Adrenal gland (tissue), 19 donors: Measurements from ENCODE around the gene LRRTM4. TPM values are rescaled to one million over a fixed set of nuclear protein-coding genes. Genes with fewer than 3 reads are reported as not detected.

Experiments
- DNase-seq, 7 donors: peaks; one replicate each; pipeline ENCODE4 v3.0.0-alpha.2; 2019 to 2020
- H3K27ac ChIP-seq, 5 donors: fragments of 200-600 bp; sonication (generic) in 4 of 5; 1 replicate in 3 of 5; 2 replicates in 2 of 5; pipeline versions ENCODE4 v1.5.1 to v1.8.0; 2016 to 2020; ENCODE audit warnings: mild to moderate bottlenecking in 1 of 5
- H3K27me3 ChIP-seq: fragments of 200-600 bp; 2 replicates; pipeline ENCODE4 v1.8.0; 2021
- H3K36me3 ChIP-seq, 2 donors: fragments of 200-600 bp; replicated peaks in 1 of 2; 1 replicate in 1 of 2; 2 replicates in 1 of 2; pipeline versions ENCODE4 v1.5.1 to v1.8.0; 2018 to 2022
- H3K4me1 ChIP-seq, 2 donors: fragments of 200-600 bp; replicated peaks in 1 of 2; 1 replicate in 1 of 2; 2 replicates in 1 of 2; pipeline versions ENCODE4 v1.5.1 to v1.8.0; 2018 to 2021
- H3K4me3 ChIP-seq, 4 donors: fragments of 200-600 bp; sonication (generic) in 3 of 4; one replicate each; pipeline ENCODE4 v1.5.1; 2016 to 2018
- H3K9me3 ChIP-seq, 3 donors: fragments of 200-600 bp; sonication (generic) in 1 of 3; replicated peaks in 1 of 3; 1 replicate in 2 of 3; 2 replicates in 1 of 3; pipeline versions ENCODE4 v1.5.1 to v1.8.0; 2016 to 2021
- POLR2A ChIP-seq, 2 donors: fragments of 450-650 bp; IDR thresholded peaks; one replicate each; pipeline ENCODE4 v1.6.1; 2017; ENCODE audit warnings: antibody characterized with exemption in 2 of 2, mild to moderate bottlenecking in 2 of 2, moderate library complexity in 1 of 2
- WGBS, 4 donors: extraction: QIAGEN DNeasy Blood & Tissue Kit in 2 of 4; methylation state at CpG; one replicate each; pipeline versions ENCODE4 v1.1.5 to v1.1.7; 2013 to 2017; 5-methylcytosine and 5-hydroxymethylcytosine counted together
- intact Hi-C, 2 donors: fragments of 100-400 bp; cut with DNase I; formaldehyde crosslinking; loops; one replicate each; pipeline versions ENCODE4 v1.14.1 to v1.15.0; 2022 to 2023
- long read RNA-seq, 10 donors: library from polyadenylated mRNA in 3 of 10; unstranded in 2 of 10; stranded (forward) in 1 of 10; transcript quantifications; one replicate each; pipeline ENCODE4 v2.0.0 and lab custom pipeline, GENCODE V29; 2021 to 2026
- polyA plus RNA-seq, 3 donors: library from polyadenylated mRNA; stranded (reverse); fragments of 200-250 nt in 2 of 3; fragments of 350-450 nt in 1 of 3; fragmentation: Illumina TruSeq in 1 of 3; extraction: RNeasy Lipid Tissue Mini Kit (QIAGEN cat#74804) in 1 of 3; gene quantifications; one replicate each; pipeline ENCODE4 v1.2.3, GENCODE V29; 2013 to 2014
- total RNA-seq, 9 donors: library from RNA; depleted of rRNA in 4 of 9; stranded (reverse); fragments of >200 nt in 4 of 9; fragments of 120-200 nt in 1 of 9; fragmentation: NEBNext Ultra II Directional in 1 of 9; extraction: Animal tissue kit (Norgen Biotek cat#: 25700) in 1 of 9; gene quantifications; one replicate each; pipeline versions ENCODE4 v1.1.0 to v1.2.4, GENCODE V29; 2013 to 2023
- TF ChIP-seq, protein P1 (sequence below), 6 experiments: fragments of 450-650 bp in 4 of 6; fragments of 200-600 bp in 2 of 6; sonication (generic) in 1 of 6; IDR thresholded peaks; 1 replicate in 5 of 6; 2 replicates in 1 of 6; pipeline versions ENCODE4 v1.5.1 to v1.8.0; 2016 to 2021; ENCODE audit warnings: antibody characterized with exemption in 6 of 6, mild to moderate bottlenecking in 2 of 6, moderate library complexity in 1 of 6
- donor health status: healthy with polysubstance abuse.
- donor health status: Bipolar disorder and iron deficiency.
- donor health status: DM: yes; HTN: yes; CAD: no.
- donor health status: DM: no; HTN: no; CAD: no.
- donor health status: DM: no; HTN: no; CAD: no.
- donor health status: DM: yes; HTN: yes; CAD: no.

Gene LRRTM4
- total RNA-seq (under 1 TPM in 5 of 9 donors, not detected in 4; 0.14 to 0.67 (median 0.46) TPM), polyA plus RNA-seq (under 1 TPM; 0.07 to 0.64 (median 0.16) TPM)
- long read RNA-seq, donor 1, result 0 reads
- long read RNA-seq, donor 2, result 0 reads
- long read RNA-seq, donor 3, result 0 reads
- long read RNA-seq, donor 4, result 0 reads
- long read RNA-seq, donor 5, result 0 reads
- long read RNA-seq, donor 6, result 0 reads
- long read RNA-seq, donor 7, result 0 reads
- long read RNA-seq, donor 8, result 0 reads
- long read RNA-seq, donor 9, result 0 reads
- long read RNA-seq, donor 10, result 0 reads

DNA sequence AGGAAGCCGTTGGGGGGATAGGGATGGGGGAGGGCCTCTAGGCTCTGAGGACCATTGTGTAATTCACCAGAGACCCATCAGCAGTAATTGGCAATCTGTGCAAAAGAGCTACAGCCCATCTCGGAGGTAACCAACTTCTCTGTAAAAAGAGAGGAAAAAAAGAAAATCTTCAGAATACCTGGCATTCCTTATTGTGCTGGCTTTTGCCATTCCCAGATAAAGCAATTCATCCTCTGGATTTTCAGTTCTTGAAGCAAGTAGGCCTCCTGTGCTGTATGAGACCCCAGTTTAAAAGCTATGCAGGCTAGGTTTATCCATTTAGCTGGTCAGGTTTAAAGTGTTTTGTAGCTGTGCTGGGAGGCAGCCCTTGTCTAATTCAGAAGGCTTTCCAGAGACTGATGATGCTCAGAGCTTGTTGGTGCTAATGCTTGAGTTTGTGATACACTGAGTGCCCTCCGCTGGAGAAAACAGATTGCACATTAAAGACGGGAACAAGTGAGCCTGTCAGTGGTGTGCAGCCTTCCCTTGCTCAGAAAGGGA, at the start of gene LRRTM4:
TSS of gene LRRTM4 (minus strand) at position 446 of the 540 bp plus-strand sequence.
- peak in 1 of 7 donors; percentile 56 for DNase-seq
- intact Hi-C loops, result no loop called here
- H3K9me3 ChIP-seq, result no peaks in the 10 kb centered on the region
- H3K27me3 ChIP-seq, result peaks cover 3% of the 10 kb centered on the region
- no peak within 1 kb of the TSS for H3K27ac ChIP-seq
- H3K4me3 ChIP-seq, result no peak within 1 kb of the TSS
- 10 to 11% (median 10%) methylated on average over 4 of the region's 4 CpGs for WGBS, 4 donors
- TF ChIP-seq, protein P1, sequence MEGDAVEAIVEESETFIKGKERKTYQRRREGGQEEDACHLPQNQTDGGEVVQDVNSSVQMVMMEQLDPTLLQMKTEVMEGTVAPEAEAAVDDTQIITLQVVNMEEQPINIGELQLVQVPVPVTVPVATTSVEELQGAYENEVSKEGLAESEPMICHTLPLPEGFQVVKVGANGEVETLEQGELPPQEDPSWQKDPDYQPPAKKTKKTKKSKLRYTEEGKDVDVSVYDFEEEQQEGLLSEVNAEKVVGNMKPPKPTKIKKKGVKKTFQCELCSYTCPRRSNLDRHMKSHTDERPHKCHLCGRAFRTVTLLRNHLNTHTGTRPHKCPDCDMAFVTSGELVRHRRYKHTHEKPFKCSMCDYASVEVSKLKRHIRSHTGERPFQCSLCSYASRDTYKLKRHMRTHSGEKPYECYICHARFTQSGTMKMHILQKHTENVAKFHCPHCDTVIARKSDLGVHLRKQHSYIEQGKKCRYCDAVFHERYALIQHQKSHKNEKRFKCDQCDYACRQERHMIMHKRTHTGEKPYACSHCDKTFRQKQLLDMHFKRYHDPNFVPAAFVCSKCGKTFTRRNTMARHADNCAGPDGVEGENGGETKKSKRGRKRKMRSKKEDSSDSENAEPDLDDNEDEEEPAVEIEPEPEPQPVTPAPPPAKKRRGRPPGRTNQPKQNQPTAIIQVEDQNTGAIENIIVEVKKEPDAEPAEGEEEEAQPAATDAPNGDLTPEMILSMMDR (IDR thresholded peaks at IDR 0.05), result no peak
- no peak for TF ChIP-seq POLR2A (IDR thresholded peaks at IDR 0.05)
- no peaks in the 10 kb centered on the region for H3K36me3 ChIP-seq
- no peaks in the 10 kb centered on the region for H3K4me1 ChIP-seq

DNA sequence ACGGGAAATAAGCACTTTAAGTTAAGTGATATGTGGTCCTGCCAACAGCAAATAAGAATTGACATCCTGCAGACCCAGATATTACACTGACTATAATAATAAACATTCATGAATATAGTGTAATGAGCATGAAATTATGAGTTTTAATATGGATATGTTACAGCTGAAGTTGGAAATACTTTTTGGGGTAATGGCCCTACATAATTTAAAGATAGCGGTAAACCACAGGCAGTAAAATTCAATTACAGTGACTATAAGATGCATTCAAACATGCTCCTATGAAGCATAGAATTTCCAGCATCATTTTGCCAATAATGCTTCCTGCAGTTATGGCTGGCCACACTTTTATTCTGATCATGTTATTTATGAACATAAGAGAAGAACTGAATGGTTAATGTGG, 49.4 kb upstream of the LRRTM4 start:
- no peak for DNase-seq

DNA sequence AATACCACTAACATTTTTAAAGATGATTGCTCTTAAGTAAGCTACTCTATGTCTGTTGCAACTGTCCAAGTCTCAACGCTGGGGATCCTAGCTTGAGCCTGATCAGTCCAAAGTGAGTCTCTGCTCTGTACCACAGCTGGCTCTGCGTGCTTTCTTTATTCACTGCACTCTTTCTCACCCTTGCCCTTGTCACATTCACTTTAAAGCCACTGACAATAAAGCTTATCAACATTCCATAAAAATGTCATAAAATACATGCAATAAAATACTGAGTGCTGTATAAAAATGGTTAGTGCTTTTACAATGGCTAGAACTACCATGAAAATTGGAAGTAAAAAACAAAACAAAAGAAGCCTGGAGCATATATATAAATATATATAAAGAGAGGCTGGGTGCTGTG, 45.5 kb upstream of the LRRTM4 start:
- DNase-seq, result no peak
- Histone ChIP-seq H3K36me3 (no peaks in the 10 kb centered on the region), H3K27ac (no peak overlapping the region), H3K4me3 (no peak overlapping the region), H3K9me3 (no peaks in the 10 kb centered on the region), H3K4me1 (no peaks in the 10 kb centered on the region), H3K27me3 (no peaks in the 10 kb centered on the region)
- intact Hi-C loops, result no loop called here
- TF ChIP-seq, protein P1 (IDR thresholded peaks at IDR 0.05), result no peak
- no peak for TF ChIP-seq POLR2A (IDR thresholded peaks at IDR 0.05)
- 42 to 54% (median 49%) methylated on average over 2 of the region's 2 CpGs for WGBS, 4 donors

More for the DNA sequence above, 49.4 kb upstream of the LRRTM4 start:
- no peaks in the 10 kb centered on the region for H3K27me3 ChIP-seq
- H3K4me1 ChIP-seq, result no peaks in the 10 kb centered on the region
- no peak overlapping the region for H3K27ac ChIP-seq
- no peak overlapping the region for H3K4me3 ChIP-seq
- 33 to 80% (median 63%) methylated on average over 2 of the region's 2 CpGs for WGBS, 4 donors
- TF ChIP-seq, protein P1 (IDR thresholded peaks at IDR 0.05), result no peak
- no peak for TF ChIP-seq POLR2A (IDR thresholded peaks at IDR 0.05)
- intact Hi-C loops, result no loop called here
- H3K36me3 ChIP-seq, result no peaks in the 10 kb centered on the region
- H3K9me3 ChIP-seq, result no peaks in the 10 kb centered on the region

DNA sequence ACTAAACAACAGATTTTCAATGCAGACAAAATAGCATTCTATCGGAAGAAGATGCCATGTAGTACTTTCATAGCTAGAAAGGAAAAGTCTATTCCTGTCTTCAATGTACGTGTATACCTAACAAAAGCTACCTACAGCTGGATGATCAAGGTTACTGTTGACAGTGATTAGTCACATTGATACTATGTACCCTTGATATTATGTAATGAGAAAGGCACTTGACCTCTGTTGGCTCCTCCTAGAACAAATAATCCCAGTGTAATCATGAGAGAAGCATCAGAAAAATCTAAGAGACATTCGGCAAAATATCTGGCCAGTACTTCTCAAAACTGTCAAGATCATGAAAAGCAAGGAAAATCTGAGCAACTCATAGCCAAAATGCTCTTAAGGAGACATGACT, 44.4 kb upstream of the LRRTM4 start:
- no peaks in the 10 kb centered on the region for H3K9me3 ChIP-seq
- H3K27ac ChIP-seq, result no peak overlapping the region
- DNase-seq, result no peak
- intact Hi-C loops, result no loop called here
- TF ChIP-seq POLR2A (IDR thresholded peaks at IDR 0.05), result no peak
- TF ChIP-seq, protein P1 (IDR thresholded peaks at IDR 0.05), result no peak
- no peaks in the 10 kb centered on the region for H3K27me3 ChIP-seq
- H3K36me3 ChIP-seq, result no peaks in the 10 kb centered on the region
- WGBS, 4 donors, result 59 to 68% (median 62%) methylated on average over 3 of the region's 3 CpGs
- no peaks in the 10 kb centered on the region for H3K4me1 ChIP-seq
- no peak overlapping the region for H3K4me3 ChIP-seq
